ENCODE data around the gene DCBLD1. TPM values are rescaled to one million over a fixed set of nuclear protein-coding genes. Genes with fewer than 3 reads are reported as not detected.

Gene DCBLD1
- total and polyA plus RNA-seq, 2 donors from 2014 or later, result 4.1 to 9.6 TPM

GRCh38 chr6:117497237-117497636 is 14.8 kb downstream of the DCBLD1 start:
- intact Hi-C loops (cut with DNase I), result no loop called here
- no peaks in the 10 kb centered on the region for H3K27me3 ChIP-seq (ENCODE audit: control insufficient read depth, insufficient read depth, low read length)
- peaks cover 0 to 10% (median 3%) of the 10 kb centered on the region in 3 donors for H3K4me1 ChIP-seq (ENCODE audit: control insufficient read depth in 2 of 3, insufficient read depth in 2 of 3, low read depth in 1 of 3, low read length in 3 of 3)
- no peaks in the 10 kb centered on the region for H3K36me3 ChIP-seq (ENCODE audit: control insufficient read depth in 2 of 3, insufficient read depth in 3 of 3, low read length in 3 of 3)
- FAIRE-seq, result peak; percentile 46
- no peak for TF ChIP-seq CTCF (IDR thresholded peaks at IDR 0.05; ENCODE audit: borderline replicate concordance, extremely low read depth, insufficient read depth)
- no peak overlapping the region for H3K27ac ChIP-seq (ENCODE audit: low read depth in 2 of 2, low read length in 2 of 2)
- no peak overlapping the region for H3K4me3 ChIP-seq (ENCODE audit: low read length in 3 of 3)
- H3K9me3 ChIP-seq (ENCODE audit: control insufficient read depth in 2 of 3, insufficient read depth in 1 of 3, low read length in 3 of 3), result no peaks in the 10 kb centered on the region
- no peak for DNase-seq
- no peak overlapping the region for H3K9ac ChIP-seq (ENCODE audit: low read length in 3 of 3)

GRCh38 chr6:117498159-117498558 is 15.7 kb downstream of the DCBLD1 start:
- Histone ChIP-seq H3K27ac (ENCODE audit: low read depth in 2 of 2, low read length in 2 of 2) (peak overlapping the region in 1 of 2 donors; percentile 8), H3K4me1 (ENCODE audit: control insufficient read depth in 2 of 3, insufficient read depth in 2 of 3, low read depth in 1 of 3, low read length in 3 of 3) (peaks cover 0 to 10% (median 3%) of the 10 kb centered on the region in 3 donors), H3K27me3 (ENCODE audit: control insufficient read depth, insufficient read depth, low read length) (no peaks in the 10 kb centered on the region), H3K4me3 (ENCODE audit: low read length in 3 of 3) (no peak overlapping the region), H3K36me3 (ENCODE audit: control insufficient read depth in 2 of 3, insufficient read depth in 3 of 3, low read length in 3 of 3) (no peaks in the 10 kb centered on the region), H3K9me3 (ENCODE audit: control insufficient read depth in 2 of 3, insufficient read depth in 1 of 3, low read length in 3 of 3) (no peaks in the 10 kb centered on the region), H3K9ac (ENCODE audit: low read length in 3 of 3) (no peak overlapping the region)
- no peak for TF ChIP-seq CTCF (IDR thresholded peaks at IDR 0.05; ENCODE audit: borderline replicate concordance, extremely low read depth, insufficient read depth)
- intact Hi-C loops (cut with DNase I), result no loop called here
- FAIRE-seq (no peak), DNase-seq (no peak)

- no peak overlapping the region for H3K27ac ChIP-seq (ENCODE audit: low read depth in 2 of 2, low read length in 2 of 2)
- no peaks in the 10 kb centered on the region for H3K27me3 ChIP-seq (ENCODE audit: control insufficient read depth, insufficient read depth, low read length)
- TF ChIP-seq CTCF (IDR thresholded peaks at IDR 0.05; ENCODE audit: borderline replicate concordance, extremely low read depth, insufficient read depth), result no peak
- no peaks in the 10 kb centered on the region for H3K9me3 ChIP-seq (ENCODE audit: control insufficient read depth in 2 of 3, insufficient read depth in 1 of 3, low read length in 3 of 3)
- H3K4me3 ChIP-seq (ENCODE audit: low read length in 3 of 3), result no peak overlapping the region
- FAIRE-seq, result no peak
- peaks cover 0 to 4% (median 0%) of the 10 kb centered on the region in 3 donors for H3K4me1 ChIP-seq (ENCODE audit: control insufficient read depth in 2 of 3, insufficient read depth in 2 of 3, low read depth in 1 of 3, low read length in 3 of 3)
- DNase-seq, result no peak
- intact Hi-C loops (cut with DNase I), result no loop called here
- H3K9ac ChIP-seq (ENCODE audit: low read length in 3 of 3), result no peak overlapping the region
- no peaks in the 10 kb centered on the region for H3K36me3 ChIP-seq (ENCODE audit: control insufficient read depth in 2 of 3, insufficient read depth in 3 of 3, low read length in 3 of 3)
Measured at GRCh38 chr6:117501722-117502121, 19.2 kb downstream of the DCBLD1 start.

- Histone ChIP-seq H3K27me3 (ENCODE audit: control insufficient read depth, insufficient read depth, low read length) (no peaks in the 10 kb centered on the region), H3K4me3 (ENCODE audit: low read length in 3 of 3) (no peak overlapping the region), H3K36me3 (ENCODE audit: control insufficient read depth in 2 of 3, insufficient read depth in 3 of 3, low read length in 3 of 3) (no peaks in the 10 kb centered on the region), H3K27ac (ENCODE audit: low read depth in 2 of 2, low read length in 2 of 2) (no peak overlapping the region), H3K4me1 (ENCODE audit: control insufficient read depth in 2 of 3, insufficient read depth in 2 of 3, low read depth in 1 of 3, low read length in 3 of 3) (peaks cover 0 to 4% (median 0%) of the 10 kb centered on the region in 3 donors), H3K9ac (ENCODE audit: low read length in 3 of 3) (no peak overlapping the region), H3K9me3 (ENCODE audit: control insufficient read depth in 2 of 3, insufficient read depth in 1 of 3, low read length in 3 of 3) (no peaks in the 10 kb centered on the region)
- intact Hi-C loops (cut with DNase I), result no loop called here
- FAIRE-seq (no peak), DNase-seq (no peak)
- TF ChIP-seq CTCF (IDR thresholded peaks at IDR 0.05; ENCODE audit: borderline replicate concordance, extremely low read depth, insufficient read depth), result no peak
Measured at GRCh38 chr6:117502580-117502979, 20.1 kb downstream of the DCBLD1 start.

Data from kidney (tissue), 14 donors.